ENCODE data around the gene C3AR1.

DNA sequence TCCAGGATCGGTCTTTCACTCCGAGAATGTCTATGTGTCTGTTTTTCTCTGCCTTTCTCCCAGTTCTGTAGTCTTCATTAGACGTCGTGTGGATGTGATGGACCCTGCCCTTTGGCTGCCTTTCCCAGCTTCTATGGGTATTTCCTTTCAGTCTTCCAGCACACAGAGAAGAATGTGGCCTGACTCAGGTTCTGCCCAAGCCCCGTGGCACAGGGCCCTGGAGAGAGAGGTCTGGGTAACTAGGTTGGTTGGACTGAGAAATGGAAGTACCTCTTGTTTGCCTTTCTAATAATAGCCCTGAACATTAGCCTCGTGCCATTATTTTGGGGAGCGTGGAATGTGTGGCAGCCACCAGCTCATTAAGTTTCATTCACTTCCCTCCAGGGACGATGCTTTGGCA, 29.8 kb downstream of the C3AR1 start:
- TF ChIP-seq, protein P1, sequence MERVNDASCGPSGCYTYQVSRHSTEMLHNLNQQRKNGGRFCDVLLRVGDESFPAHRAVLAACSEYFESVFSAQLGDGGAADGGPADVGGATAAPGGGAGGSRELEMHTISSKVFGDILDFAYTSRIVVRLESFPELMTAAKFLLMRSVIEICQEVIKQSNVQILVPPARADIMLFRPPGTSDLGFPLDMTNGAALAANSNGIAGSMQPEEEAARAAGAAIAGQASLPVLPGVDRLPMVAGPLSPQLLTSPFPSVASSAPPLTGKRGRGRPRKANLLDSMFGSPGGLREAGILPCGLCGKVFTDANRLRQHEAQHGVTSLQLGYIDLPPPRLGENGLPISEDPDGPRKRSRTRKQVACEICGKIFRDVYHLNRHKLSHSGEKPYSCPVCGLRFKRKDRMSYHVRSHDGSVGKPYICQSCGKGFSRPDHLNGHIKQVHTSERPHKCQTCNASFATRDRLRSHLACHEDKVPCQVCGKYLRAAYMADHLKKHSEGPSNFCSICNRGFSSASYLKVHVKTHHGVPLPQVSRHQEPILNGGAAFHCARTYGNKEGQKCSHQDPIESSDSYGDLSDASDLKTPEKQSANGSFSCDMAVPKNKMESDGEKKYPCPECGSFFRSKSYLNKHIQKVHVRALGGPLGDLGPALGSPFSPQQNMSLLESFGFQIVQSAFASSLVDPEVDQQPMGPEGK (CRISPR knock-in tag; IDR thresholded peaks at IDR 0.05; ENCODE audit: borderline replicate concordance), result no peak
- TF ChIP-seq TCF4 (CRISPR knock-in tag; IDR thresholded peaks at IDR 0.05; ENCODE audit: borderline replicate concordance), result no peak
- no peak for TF ChIP-seq ZFP30 (CRISPR knock-in tag; IDR thresholded peaks at IDR 0.05)
- TF ChIP-seq, protein P2, sequence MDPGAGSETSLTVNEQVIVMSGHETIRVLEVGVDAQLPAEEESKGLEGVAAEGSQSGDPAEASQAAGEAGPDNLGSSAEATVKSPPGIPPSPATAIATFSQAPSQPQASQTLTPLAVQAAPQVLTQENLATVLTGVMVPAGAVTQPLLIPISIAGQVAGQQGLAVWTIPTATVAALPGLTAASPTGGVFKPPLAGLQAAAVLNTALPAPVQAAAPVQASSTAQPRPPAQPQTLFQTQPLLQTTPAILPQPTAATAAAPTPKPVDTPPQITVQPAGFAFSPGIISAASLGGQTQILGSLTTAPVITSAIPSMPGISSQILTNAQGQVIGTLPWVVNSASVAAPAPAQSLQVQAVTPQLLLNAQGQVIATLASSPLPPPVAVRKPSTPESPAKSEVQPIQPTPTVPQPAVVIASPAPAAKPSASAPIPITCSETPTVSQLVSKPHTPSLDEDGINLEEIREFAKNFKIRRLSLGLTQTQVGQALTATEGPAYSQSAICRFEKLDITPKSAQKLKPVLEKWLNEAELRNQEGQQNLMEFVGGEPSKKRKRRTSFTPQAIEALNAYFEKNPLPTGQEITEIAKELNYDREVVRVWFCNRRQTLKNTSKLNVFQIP (CRISPR knock-in tag; IDR thresholded peaks at IDR 0.05; ENCODE audit: borderline replicate concordance, low read depth), result no peak
- no peak for TF ChIP-seq RARB (CRISPR knock-in tag; IDR thresholded peaks at IDR 0.05)

Measured in SK-N-SH treated with all-trans-retinoic acid at 6 μM for 48 hours (cell line).